Activated CD8-positive, alpha-beta memory T cell treated with anti-CD3 and anti-CD28 coated beads, Interleukin-2, amount 50 U/mL, for 24 hours (primary cell): ENCODE measurements around the gene HNF1B.

Experiments used
- DNase-seq: peaks from one replicate; pipeline ENCODE4 v3.0.0-alpha.2; 2020; ENCODE audit errors: extremely low read depth

HNF1B gene

DNA sequence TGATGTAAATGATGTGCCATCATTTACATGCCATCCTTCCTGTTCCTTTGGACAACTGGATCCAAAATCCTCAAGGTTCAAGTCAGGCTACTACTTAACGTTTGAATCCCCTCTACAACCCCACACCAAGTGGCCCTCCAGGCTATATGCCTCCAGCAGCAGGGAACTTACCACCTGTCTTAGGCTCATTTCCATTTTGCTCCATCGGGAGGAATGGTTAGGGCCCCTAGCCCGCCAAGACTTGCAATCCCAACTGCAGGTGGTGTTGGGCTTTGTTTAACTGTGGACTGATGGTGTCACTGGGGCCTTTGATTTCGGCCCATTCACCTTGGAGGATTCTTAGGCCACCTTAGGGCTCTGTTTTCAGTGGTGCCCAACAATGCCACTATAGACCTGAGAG, 9.7 kb downstream of the HNF1B start:
- no peak for DNase-seq

DNA sequence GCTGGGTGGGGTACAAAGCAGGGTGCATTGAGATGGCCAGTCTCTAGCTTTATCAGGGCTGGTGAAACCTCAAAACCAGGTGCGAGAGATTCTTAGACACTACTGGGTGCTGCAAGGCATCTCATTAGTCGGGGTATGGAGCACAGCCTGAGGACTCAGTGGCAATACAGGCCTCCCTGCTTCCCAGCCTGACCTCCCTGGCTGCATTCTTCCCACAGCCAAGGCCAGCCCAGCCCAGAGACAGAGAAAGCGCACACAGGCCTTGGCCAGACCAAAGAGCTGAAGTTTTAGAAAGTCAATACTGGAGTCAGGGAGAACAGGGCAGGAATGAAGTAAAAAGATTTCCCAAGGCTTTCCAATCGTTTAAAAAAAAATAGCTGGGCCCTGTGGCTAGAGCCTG, 12.5 kb downstream of the HNF1B start:
- DNase-seq = no peak

DNA sequence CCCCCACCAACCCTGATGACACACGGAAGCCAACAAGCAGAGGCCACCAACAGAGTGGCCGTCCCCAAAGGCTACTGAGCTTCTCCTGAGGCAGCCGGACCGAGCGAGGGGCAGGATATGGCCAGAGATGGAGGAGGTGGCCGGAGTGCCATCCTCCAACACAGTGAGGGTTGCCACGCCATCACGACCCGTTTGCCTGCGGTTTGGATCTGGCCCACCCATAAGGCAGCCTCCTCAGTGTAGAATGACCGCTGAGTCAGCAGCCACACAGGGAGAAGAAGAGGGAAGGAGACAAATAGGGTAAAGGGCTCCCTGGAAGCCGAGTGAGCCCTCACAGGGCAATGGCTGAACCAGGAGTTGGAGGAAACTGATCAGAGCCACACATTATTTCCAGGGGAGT, 13.8 kb downstream of the HNF1B start:
- no peak for DNase-seq

DNA sequence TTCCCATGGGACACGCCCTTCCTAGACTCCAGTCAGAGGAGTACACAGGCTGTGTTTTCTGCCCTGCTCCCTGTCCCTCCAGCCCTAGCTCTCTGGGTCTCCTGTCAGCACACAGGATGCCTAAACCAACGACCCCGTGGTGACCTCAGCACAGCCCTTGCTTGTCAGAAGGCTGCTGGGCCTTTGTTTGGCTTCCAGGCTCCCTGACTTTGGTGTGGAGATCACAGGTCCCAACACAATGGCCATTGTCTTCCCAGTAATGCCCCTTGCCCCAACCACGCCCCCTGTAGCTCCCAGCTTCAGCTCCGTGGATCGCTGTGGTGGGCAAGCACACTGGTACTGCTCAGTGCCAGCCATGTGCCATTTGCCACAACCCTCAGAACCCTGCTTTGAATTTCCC, 15.0 kb downstream of the HNF1B start:
- no peak for DNase-seq

DNA sequence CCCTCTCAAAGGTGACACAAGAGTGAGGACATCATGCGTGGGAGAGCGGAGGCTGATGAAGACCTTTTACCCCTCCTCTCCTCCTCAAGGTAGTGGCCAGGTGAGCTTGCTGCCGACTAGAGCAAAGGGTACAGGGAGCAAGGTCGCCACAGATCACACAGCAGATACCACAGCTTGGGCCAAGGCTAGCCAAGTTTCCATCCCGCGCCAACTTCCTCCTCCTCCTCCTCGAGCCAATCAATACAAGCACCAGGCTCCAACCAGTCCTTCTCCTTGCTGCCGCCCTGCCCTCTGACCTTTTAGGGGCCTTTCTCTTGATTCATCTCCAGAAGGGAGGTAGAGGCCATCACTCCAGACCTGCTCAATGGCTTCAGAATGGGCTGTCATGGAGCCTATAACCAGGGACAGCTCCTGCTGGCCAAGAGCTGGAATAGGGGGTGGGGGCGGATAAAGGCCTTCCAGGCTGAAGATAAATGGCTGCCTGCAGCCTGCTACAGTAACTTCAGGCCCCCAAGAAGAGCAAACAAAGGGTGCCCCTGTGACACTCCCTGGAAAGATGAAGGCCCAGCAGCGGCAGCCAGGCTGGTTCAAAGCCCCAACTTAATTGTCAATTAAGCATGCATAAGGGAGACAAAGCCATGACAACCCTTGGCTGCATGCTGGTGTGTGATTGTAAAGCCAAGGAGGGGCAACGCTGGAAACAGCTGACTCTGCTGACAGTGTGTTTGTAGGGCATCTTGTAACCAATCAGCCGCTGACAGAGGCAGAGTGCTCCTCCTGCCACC, 17.8 kb downstream of the HNF1B start:
- no peak for DNase-seq

DNA sequence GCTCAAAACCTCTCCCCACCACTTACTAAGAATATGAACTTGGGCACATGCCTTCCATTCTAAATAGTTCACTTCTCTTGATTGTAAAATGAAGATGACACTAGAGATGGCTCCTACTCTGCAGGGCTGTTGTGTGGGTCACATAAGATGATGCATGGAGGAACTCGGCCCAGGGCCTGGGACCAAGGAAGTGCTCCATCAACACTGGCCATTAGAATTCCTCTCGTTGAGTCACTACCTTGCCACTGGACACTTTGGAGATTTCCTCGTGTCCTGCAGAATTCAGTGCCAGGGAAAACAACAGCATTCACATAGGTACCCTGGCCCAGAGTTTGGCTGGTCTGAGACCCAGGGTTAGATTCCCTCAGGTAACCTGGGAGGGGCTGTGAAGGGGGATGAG, 18.6 kb downstream of the HNF1B start:
- no peak for DNase-seq

DNA sequence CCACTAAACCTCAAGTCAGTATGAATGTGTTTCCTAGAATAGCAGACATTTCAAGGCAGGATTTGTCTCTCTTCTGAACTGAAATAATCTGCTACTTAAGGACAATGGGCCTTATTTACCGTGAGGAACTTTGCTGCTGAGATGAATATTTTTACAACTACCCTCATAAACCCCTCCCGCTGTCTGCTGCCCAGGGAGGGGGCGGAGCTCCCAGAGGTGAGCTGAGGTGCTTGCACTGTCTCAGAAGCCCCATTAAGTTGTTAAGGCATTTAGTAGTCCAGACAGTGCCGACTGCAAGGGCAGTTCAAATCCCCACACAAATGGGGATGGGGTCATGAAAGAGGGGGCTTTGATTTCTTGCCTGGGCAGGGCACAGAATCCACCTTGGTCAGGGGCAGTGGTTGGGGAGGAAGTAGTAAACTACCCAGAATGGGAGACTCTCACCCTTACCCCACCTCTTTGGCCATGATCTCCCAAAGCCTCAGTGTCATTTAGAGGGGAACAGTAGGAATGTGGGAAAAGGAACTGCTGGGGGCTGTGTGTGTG, 19.2 kb downstream of the HNF1B start:
- no peak for DNase-seq

DNA sequence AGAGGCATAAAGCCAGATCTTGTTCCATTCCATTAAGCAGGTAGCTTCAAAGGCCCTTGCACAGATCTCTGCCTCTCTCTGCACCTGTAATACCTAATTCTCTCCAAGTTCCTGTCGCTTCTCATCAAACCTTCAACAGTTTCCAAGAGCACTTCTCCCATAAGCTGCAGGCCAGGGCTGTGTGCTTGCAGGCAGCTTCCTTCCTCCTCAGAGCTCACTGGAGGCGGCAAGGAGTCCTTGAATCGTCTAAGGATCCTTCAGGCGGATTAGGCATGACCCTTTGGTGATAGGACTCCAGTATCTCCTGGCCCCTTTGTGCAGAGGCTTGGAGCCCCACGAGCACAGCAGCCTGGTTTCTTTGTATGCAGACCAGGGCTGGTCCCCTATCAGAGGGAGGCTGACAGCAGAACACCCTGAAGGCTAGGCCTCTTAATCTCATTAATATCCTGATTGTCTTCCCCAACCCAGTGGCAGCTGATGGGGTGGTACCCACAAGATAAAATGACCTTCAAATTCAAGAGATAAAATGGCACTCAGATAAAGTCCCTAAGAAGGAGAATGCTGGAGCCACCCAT, 19.8 kb downstream of the HNF1B start:
- DNase-seq = no peak

DNA sequence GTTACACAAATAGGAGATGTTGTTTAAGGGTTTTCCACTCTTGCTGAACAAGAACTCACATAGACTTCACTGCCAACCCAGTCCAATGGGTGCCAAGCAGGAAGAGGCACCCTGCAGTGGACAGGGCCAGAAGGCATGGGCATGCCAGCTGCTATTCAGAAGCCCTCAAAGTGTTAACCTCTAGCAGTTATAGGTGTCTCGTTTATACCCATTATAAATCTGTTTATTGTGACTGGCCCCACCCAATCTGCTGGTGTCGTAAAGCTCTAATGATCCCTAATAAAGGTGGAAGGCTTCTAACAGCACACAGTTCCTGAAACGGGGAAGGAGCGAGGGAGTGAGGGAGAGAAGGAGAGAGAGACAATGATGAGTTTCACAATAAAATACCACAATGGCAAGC, 23.9 kb downstream of the HNF1B start:
- no peak for DNase-seq

DNA sequence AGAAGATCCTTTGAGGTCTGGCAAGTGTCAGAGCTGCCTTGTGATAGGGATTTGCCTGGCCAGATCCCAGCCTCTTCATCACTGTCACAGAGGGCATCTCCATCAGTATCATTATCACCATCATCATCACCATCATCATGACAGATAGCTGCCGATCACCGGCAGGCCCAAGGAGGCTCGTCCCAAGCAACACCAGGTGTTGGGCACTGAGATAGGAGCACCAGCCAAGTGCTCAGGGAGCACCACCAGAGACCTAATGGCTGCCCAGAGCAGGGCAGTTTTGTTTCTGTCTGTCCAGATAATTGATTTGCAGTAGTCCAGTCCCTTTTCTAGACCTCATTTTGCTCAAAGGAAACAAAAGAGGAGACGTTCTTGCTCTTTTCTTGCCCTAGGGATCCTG, 25.0 kb downstream of the HNF1B start:
- no peak for DNase-seq

DNA sequence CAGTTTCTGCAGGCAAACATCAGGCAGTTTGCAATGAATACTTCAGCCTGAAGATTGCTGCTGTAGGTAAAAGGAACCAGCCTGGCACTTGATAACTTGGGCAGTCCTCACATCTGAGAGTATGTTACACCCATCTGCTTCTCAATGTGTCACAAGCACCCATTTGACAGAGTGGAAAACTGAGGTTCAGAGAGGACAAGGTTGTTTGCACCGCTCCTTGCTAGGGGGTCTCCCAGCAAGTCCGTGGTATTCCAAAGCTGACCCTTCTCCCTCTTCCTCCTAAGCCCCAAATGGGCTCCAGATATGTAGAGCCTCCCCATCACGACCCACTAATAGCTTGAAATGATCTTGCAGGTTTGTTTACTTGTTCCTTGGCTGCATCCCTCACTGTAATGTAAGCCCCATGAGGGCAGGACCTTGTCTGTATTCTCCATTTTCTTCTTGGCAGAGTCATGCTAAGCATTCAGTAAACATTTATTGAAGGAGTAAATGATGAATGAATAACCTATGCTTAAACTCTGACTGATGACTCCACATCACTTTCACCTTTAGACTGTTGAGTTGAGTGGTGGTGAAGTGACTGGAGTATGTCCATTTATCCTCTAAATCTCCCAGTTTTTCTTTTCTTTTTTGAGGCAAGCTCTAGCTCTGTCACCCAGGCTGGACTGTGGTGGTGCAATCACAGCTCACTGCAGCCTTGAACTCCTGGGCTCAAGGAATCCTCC, 26.4 kb downstream of the HNF1B start:
- DNase-seq = no peak

DNA sequence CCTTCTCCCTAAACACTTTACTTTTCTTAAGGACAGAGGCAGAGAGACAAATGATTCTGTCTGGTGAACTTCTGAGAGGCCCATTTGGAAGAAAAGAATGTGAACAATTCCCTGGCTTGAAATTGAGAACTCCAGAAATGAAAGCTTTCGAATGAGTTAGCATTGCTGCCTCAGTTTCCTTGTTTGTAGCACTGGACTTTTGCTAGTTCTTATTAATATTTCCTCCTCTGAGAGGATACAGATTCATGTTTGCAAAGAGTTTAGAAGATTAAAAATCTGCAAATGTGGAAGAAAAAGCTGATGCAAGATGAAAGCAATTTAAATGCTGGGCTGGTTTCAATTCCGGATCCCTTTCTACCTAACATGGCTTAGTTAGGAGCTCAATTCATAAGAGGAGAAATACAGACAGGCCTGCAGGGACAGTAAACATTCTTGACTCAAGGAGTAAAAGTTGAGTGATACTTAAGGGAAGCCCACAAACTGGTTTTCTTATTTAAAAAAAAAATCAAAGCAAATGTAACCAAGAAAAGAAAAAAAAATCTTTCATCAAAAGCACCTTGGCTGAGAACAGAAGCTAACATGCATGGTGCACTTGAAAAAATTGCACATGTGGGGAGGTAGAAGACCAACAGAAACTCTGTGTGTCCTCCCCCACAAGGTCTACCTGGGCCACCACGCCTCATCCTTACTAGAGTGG, 27.1 kb downstream of the HNF1B start:
- no peak for DNase-seq

DNA sequence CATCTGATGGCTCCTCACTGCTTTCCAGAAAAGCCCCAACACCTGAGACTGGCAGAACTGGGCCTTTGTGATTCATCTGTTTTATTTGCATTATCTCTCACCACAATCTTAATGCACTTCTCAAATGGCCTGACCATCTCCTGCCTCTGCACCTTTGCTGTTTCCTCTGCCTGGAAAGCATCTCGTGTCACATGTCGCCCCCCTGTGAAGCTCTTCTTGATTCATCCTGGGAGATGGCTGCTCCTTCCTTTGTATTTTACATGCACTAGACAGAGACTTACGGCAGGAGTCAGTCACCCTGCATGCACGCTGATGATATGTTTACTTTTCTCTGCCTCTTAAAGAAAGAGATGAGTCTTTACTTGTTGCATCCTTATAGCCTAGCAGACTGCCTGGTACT, 30.0 kb downstream of the HNF1B start:
- no peak for DNase-seq

DNA sequence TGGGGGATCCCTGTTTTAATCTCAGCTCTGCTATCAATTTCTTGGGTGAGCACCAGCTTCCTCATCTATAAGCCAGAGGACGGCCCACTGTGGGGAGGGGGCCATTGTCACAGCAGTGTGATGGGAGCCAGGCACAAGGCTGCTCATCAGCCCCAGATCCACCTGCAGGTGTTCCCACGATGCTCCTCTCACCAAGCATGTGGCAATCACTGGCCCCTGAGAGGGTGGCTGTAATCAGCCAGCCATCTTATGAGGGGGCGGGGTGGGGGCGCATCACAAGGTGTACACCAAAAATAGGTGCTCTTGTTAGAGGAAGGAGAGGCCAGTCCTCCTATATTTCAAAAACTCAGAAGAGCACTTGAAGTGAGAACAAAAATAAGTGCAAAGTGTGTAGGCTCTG, 31.2 kb downstream of the HNF1B start:
- DNase-seq = no peak

DNA sequence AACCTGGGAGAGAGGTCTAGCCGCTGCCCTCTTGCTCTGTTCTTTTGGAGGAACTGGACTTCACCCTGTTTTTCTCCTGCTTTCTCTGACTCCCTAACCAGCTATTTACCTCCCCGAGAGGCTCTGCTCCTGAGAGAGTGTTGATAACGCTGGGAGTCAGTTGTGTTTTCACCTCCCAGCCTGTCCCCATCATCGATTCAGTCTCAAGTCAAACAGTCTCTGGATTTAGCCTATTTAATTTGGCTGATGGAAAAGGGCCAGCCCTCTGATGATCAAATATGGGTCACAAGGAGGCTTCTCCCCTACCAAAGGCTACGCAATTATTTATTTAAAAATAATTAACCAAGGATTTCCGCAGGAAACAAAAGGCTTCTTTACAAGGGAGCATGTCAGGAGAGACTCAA, 31.8 kb downstream of the HNF1B start:
- DNase-seq = no peak

DNA sequence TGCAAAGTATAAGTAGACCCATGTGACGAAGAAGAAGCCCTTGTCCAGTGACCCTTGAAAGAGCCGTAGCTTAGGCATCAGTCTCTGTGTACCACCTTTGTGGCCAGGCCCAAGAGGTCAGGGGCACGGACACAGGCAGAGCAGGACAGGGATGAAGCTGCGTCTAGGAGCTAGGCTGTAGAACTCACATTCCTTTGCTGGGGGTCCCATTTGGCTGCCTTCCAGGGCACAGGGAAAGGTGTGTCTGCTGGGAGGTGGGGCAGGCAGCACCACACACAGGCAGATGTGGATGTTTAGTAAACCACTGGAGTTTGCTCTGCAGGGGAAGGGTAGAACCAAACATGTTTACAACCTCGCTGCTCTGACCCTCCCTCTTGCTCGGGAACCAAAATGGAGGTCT, 33.7 kb downstream of the HNF1B start:
- no peak for DNase-seq

DNA sequence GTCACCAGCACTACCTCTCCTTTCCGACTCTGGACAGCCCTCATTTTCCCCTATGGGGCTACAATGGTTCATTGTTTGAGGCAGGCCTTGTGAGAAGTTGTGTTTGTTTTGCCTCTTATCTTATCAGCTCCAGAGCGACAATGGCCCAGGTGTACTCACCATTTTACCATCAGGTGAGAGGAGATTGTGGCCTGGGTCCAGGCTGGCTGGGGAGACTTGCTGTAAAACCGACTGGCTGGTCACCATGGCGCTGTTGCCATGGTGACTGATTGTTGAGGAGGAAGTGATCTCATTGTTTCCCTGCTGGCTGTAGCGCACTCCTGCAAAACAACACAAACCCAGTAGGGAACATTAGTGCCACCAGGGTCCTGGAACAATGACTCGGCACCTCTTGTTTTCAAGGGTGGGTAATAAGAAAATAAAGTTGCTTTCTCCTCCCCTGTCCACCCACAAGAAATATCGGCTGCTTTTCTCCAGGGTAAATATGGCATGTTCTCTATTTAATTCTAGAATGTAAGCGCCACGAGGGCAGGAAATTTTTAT, 34.4 kb downstream of the HNF1B start:
- no peak for DNase-seq

DNA sequence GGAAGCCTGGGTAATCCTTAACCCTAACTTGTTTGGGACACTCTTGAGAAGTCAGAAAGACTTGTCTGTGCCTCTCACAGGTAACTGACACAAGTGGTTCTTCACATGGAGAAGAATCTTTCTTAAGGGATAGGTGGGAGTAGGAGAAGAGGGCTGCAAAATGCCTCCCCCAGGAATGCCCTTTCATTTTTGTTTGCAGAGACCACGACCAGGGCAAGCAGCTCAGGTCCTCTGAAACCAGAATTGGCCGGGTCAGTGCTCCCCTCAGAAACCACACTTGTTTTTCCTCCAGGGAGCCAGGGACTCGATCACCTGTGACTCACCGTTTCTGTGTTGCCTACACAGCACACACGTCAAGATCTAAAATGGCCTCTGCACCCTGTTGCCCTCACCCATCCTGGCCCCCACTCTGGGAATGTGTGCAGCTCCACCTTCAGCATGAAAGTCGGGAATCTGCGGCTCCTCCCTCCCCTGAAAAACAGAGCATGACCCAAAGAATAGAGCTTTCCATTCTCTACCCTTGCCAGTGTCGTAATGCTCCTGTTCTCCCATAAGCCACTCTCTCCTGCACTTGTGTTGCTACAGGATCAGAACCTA, 36.1 kb downstream of the HNF1B start:
- no peak for DNase-seq

DNA sequence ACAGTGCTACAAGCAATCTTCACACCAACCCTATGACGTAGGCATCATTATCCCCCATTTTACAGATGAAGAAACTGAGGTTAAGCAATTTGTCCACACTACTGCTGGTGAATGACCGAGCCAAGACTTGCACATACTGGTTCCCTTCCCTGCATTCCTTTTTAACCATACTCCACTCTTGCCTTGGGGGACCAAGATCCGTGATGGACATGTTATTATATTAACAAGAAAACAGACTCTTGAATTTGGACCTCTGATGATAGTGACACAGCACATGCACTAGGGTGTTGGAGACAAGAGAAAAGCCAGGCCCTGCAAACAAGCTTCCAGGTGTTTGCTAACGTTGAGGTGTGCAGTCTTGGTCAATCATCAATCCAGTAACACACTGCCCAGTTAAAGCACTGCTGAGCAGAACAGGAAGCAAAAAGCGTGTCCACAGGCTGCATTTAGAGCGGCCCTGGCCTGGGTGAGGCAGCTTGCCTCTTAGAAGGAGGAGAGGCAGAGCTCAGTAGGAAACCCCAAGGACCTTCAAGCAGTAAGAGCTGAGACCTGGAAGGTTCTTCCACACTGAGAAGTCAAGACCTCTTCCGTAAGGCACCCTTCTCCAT, 36.7 kb downstream of the HNF1B start:
- no peak for DNase-seq

DNA sequence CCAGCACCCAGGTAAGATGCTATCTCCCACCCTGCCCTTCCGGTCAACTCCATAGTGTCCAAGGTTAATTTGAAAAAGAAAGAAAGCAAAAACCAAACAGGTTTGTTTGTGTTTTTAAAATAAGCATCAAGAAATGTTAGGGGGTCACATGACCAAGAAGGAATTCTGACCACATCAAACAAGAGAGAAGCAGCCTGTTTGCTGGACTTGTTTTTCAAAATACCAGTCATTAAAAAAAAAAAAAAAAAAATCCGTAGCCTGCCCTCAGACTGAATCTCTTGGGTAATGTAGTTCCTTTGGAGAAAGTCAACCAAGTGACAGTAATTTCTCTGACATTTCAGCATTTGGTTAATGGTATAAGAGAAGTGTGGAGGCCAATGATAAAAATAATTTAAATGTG, 38.4 kb downstream of the HNF1B start:
- DNase-seq = no peak

DNA sequence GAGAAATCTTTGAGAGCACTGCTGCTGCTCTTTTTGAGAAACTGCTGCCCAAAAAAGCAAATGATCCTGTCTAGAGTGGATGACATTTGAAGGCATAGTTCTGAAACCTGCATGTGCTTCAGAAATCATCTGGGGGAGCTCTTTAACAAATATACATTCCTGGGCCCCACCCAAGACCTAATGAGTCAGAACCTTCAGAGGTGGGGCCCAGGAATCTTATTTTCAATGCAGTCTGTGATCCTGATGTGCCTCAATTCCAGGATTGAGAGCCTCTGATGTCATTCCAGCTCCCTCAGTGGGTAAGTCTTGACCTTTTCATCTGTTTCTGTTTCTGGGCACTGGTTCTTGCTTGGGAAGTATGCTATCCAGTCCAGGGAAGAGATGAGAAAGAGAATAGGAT, 42.3 kb downstream of the HNF1B start:
- DNase-seq = no peak
